Stimulated activated CD4-positive, alpha-beta T cell treated with anti-CD3 and anti-CD28 coated beads, TNF-alpha, amount 100 ng/mL, for 48 hours (primary cell): ENCODE results near the gene DUSP21.
"Not testable (repeated sequence)": the region's sequence is repeated elsewhere in the genome, so short reads cannot be mapped to it uniquely, and the experiment has no call there.

ENCODE experiments used
- DNase-seq, 3 donors: peaks; one replicate each; pipeline ENCODE4 v3.0.0-alpha.2; 2020; ENCODE audit warnings: low read depth in 3 of 3

Gene DUSP21

DNA sequence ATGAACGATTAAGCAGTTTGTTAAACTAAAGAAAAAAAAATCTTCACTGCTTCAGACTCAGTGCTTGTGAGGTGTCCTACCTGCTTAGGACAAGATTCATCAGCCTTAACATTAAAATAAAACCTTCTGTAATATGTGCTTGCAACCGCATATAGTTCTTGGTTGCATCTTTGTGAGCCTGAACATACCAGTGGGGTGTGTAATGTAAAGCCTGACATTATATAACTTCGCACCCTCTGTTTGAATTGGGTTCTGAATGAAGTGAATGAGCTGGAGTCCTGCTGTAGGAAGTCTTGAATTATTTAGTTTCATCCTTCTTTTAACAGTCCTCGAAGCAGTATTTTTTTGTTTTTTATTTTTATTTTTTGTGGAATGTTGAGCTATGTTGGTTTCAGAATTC, 32.3 kb downstream of the DUSP21 start:
- no peak for DNase-seq

GRCh38 chrX:44876767-44877166, 32.9 kb downstream of the DUSP21 start:
- no peak for DNase-seq

- DNase-seq = no peak
Observed at GRCh38 chrX:44878780-44879179, 35.0 kb downstream of the DUSP21 start.

DNA sequence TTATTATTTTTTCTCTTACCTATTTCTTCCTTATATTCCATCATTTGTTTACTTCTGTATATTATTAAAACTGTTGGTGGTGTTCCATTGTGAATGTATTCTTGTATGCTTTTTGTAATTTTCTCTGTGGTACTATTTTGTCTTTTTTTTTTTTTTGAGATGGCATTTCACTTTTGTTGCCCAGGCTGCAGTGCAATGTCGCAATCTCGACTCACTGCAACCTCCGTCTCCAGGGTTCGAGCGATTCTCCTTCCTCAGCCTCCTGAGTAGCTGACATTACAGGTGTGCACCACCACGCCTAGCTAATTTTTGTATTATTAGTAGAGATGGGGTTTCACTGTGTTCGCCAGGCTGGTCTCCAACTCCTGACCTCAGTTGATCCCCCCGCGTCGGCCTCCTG, 37.7 kb downstream of the DUSP21 start:
- DNase-seq = no peak

GRCh38 chrX:44882635-44883034, 38.8 kb downstream of the DUSP21 start:
- no peak for DNase-seq

GRCh38 chrX:44884944-44885343, 41.1 kb downstream of the DUSP21 start:
- no peak for DNase-seq

DNA sequence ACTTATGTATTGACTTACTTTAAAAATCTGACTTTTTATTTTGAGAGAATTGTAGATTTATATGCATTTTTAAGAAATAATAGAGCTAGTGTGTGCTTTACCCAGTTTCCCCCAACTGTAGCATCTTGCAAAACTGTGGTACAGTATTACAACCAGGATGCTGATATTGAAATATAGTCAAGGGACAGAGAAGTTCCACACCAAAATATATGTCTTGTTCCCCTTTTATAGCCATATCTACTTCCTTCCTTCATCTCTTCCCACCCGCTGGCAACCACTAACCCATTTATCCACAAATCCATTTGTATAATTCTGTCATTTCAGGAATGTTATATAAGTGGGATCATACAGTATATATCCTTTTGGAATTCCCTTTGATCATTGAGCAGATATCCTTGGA, 46.0 kb downstream of the DUSP21 start:
- DNase-seq = no peak

DNA sequence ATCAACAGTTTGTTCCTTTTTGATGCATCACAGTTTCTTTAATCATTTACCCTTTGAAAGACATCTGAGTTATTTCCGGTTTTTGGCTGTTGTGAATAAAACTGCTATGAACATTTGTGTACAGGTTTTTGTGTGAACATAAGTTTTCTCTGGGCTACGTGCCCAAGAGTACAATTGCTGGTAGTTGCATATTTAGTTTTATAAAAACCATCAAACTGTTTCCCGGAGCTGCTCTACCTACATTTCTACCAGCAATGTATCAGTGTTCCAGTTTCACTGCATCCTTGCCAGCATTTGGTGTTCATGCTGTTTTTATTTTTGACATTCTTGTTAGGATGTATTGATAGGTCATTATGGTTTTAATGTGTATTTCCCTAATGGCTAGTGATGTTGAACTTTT, 46.4 kb downstream of the DUSP21 start:
- DNase-seq = no peak

DNA sequence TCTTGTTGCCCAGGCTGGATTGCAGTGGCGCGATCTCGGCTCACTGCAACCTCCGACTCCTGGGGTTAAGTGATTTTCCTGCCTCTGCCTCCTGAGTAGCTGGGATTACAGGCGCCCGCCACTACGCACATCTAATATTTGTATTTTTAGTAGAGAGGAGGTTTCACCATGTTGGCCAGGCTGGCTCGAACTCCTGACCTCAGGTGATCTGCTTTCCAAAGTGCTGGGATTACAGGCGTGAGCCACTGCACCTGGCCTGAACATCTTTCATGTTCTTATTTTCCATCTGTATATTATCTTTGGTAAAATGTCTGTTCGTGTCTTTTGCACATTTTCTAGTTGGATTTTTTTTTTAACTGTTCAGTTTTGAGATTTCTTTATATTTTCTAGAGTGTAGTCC, 46.9 kb downstream of the DUSP21 start:
- DNase-seq = not testable (repeated sequence)

DNA sequence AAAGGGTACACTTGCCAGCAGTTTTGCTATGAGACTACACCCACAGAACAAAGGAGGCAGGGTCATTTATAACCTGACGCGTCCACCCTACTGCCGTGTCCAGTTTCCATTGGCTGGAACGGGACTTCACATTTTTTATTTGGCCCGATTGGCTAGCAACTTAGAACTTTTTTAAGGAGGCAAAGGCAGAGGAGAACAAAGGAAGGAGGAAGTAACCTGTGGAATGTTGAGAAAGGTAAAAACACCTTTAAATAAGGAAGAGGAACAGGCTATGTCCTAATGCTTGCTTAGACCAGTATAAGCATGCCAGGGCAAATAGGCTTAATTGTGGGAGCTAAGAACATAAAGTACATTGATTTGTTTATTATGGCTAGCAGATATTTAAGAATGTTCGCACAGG, 47.8 kb downstream of the DUSP21 start:
- DNase-seq = no peak
